GM20000 (cell line): ENCODE results near the gene RPS27A.
"Not testable (repeated sequence)": the region's sequence is repeated elsewhere in the genome, so short reads cannot be mapped to it uniquely, and the experiment has no call there.

Experiments used
- DNase-seq: peaks from one replicate; pipeline ENCODE4 v3.0.0; 2012; ENCODE audit warnings: low spot score
- CTCF ChIP-seq: IDR thresholded peaks from 2 replicates; pipeline ENCODE4 v1.5.1; 2012; ENCODE audit warnings: mild to moderate bottlenecking, control low read depth; ENCODE audit errors: extremely low read depth, missing control alignments

The RPS27A gene

GRCh38 chr2:55277310-55277709 is 44.8 kb downstream of the RPS27A start:
- no peak for DNase-seq
- TF ChIP-seq CTCF = no peak

GRCh38 chr2:55279214-55279835 is 46.8 kb downstream of the RPS27A start:
- DNase-seq = not testable (repeated sequence)

GRCh38 chr2:55279859-55280424 is 47.5 kb downstream of the RPS27A start:
- not testable (repeated sequence) for DNase-seq

- not testable (repeated sequence) for DNase-seq
Measured at GRCh38 chr2:55280851-55281546, 48.5 kb downstream of the RPS27A start.

- TF ChIP-seq CTCF = no peak
- DNase-seq = peak; percentile 86
Measured at GRCh38 chr2:55282110-55282917, 49.8 kb downstream of the RPS27A start.

GRCh38 chr2:55283083-55283482 is 50.6 kb downstream of the RPS27A start:
- TF ChIP-seq CTCF = no peak
- no peak for DNase-seq
